Measurements from ENCODE around the gene PSMB7. TPM values are rescaled to one million over a fixed set of nuclear protein-coding genes. Genes with fewer than 3 reads are reported as not detected.
A peak's percentile ranks its signal among the peaks of the same experiment; 100 is the strongest.

The PSMB7 gene
- total and polyA plus RNA-seq, 2 of the 8 experiments (the other 6 are each of a cell fraction or from before 2014, with no cell fraction given) = 222 to 357 TPM

DNA sequence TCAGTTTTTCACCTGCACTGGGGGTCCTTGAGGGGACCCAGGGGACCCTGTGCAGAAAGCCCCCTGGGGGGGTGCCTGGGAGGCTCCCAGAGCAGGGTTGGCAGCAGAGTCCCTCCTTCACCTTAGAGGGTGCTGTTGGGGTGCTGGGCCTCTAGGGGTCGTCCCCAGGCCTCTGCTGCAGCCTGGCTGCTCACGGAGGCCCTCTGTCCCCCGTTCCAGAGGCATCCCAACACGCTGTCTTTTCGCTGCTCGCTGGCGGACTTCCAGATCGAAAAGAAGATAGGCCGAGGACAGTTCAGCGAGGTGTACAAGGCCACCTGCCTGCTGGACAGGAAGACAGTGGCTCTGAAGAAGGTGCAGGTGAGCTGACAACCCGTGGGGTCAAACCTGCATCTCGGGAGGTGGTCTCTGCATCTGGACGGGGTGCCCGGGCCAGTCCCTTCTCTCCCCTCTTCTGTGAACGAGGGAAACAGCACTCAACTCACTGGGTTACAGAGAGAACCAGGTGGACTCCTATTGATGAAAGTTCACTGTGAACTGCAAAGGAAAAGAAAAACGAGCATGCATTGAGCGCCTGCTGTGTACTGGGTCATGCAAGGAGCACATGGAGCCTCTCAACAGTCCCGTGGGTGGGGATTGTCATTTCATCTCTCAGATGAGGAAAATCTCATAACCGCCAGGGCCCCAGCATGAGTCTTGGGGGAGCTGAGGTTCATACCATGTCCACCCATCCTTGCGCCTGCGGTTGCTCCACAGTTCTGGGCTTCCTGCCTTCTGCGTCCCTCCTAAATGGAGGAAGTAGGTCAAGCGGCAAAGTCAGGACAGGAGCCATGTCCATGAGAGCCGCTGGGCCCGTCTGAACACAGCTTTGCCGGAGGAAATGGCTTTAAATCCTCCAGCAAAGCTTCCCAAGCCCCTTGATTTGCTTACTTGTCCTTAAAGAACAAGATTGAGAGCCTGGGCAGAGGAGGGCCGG is 102.7 kb downstream of the PSMB7 start:
- Histone ChIP-seq H2BK5ac (ENCODE audit: low read depth, low read length) (no peak overlapping the region), H3K27ac (ENCODE audit: low read depth, low read length) (no peak overlapping the region), H3K23me2 (ENCODE audit: low read depth, low read length) (no peaks in the 10 kb centered on the region), H2BK15ac (ENCODE audit: low read length) (0 out of 2 replicates have a peak overlapping the region, but pooled peaks have one; percentile 61), H3K79me1 (ENCODE audit: low read depth, low read length) (peaks cover 2% of the 10 kb centered on the region; the same call in 1 of the 2 replicates), H3K36me3 (ENCODE audit: control insufficient read depth in 2 of 4, insufficient read depth in 4 of 4, low read length in 3 of 4) (no peaks in the 10 kb centered on the region), H2BK20ac (ENCODE audit: low read length) (no peak overlapping the region), H3K27me3 (replicated peaks in 1 of 4; ENCODE audit: control insufficient read depth in 3 of 4, extremely low read depth in 1 of 4, insufficient read depth in 3 of 4, low read length in 3 of 4) (no peaks in the 10 kb centered on the region), H2AK5ac (ENCODE audit: low read depth, low read length) (no peak overlapping the region), H2BK120ac (replicated peaks; ENCODE audit: low read depth, low read length) (no peak overlapping the region), H4K91ac (replicated peaks; ENCODE audit: insufficient read length, low read length) (no peak overlapping the region), H3K23ac (ENCODE audit: insufficient read length) (no peak overlapping the region), H3K14ac (ENCODE audit: insufficient read length) (no peak overlapping the region), H3K4me2 (ENCODE audit: insufficient read depth in 1 of 2, low read depth in 2 of 2, low read length in 2 of 2) (no peak overlapping the region), H2BK12ac (ENCODE audit: low read depth, low read length) (no peak overlapping the region), H3K56ac (replicated peaks; ENCODE audit: insufficient read length, low read depth, low read length) (no peak overlapping the region), H3K4ac (replicated peaks; ENCODE audit: insufficient read length, low read depth, low read length) (no peak overlapping the region), H2AFZ (ENCODE audit: low read length) (no peak overlapping the region), H3K18ac (ENCODE audit: extremely low read depth, low read length) (no peak overlapping the region), H3K9me3 (ENCODE audit: insufficient read depth in 2 of 2, low read depth in 1 of 2, low read length in 1 of 2) (no peaks in the 10 kb centered on the region), H3K4me3 (ENCODE audit: extremely low read depth in 1 of 4, insufficient read depth in 2 of 4, low read depth in 3 of 4, low read length in 4 of 4) (no peak overlapping the region), H3K4me1 (replicated peaks in 1 of 4; ENCODE audit: control insufficient read depth in 3 of 4, insufficient read depth in 4 of 4, low read length in 3 of 4) (peaks cover 0 to 9% (median 3%) of the 10 kb centered on the region in 4 experiments; a peak in 3 of 7 replicates), H4K20me1 (replicated peaks in 1 of 2; ENCODE audit: control insufficient read depth in 1 of 2, insufficient read depth in 2 of 2, low read length in 2 of 2) (peaks cover 0 to 6% of the 10 kb centered on the region in 2 experiments), H3K79me2 (ENCODE audit: control insufficient read depth in 1 of 2, insufficient read depth in 2 of 2, low read length in 2 of 2) (no peaks in the 10 kb centered on the region), H4K8ac (ENCODE audit: extremely low read depth, insufficient read depth, low read length) (no peak overlapping the region), H3K9ac (replicated peaks in 1 of 4; ENCODE audit: extremely low read depth in 1 of 4, low read depth in 3 of 4, low read length in 3 of 4) (no peak overlapping the region; a peak in 1 of 7 replicates), H4K5ac (ENCODE audit: insufficient read length, low read depth, low read length) (no peak overlapping the region)
- FAIRE-seq = no peak
- POLR2A ChIA-PET (ENCODE audit: partially characterized antibody) = interaction anchor here (1.0 kb wide), 1 partner anchor 19 kb away, joined by 3 read pairs; no protein-coding TSS in a partner anchor
- CTCF ChIA-PET (ENCODE audit: partially characterized antibody) = interaction anchor here (0.5 to 3.2 kb wide), 30 partner anchors 8 to 995 kb away, joined by 3 to 23 read pairs (median 5); no protein-coding TSS in a partner anchor
- TF ChIP-seq, protein P1, sequence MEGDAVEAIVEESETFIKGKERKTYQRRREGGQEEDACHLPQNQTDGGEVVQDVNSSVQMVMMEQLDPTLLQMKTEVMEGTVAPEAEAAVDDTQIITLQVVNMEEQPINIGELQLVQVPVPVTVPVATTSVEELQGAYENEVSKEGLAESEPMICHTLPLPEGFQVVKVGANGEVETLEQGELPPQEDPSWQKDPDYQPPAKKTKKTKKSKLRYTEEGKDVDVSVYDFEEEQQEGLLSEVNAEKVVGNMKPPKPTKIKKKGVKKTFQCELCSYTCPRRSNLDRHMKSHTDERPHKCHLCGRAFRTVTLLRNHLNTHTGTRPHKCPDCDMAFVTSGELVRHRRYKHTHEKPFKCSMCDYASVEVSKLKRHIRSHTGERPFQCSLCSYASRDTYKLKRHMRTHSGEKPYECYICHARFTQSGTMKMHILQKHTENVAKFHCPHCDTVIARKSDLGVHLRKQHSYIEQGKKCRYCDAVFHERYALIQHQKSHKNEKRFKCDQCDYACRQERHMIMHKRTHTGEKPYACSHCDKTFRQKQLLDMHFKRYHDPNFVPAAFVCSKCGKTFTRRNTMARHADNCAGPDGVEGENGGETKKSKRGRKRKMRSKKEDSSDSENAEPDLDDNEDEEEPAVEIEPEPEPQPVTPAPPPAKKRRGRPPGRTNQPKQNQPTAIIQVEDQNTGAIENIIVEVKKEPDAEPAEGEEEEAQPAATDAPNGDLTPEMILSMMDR (IDR thresholded peaks at IDR 0.05; ENCODE audit: control extremely low read depth in 1 of 3, insufficient read depth in 1 of 3, low read depth in 1 of 3, low read length in 3 of 3) = peak; percentile 67 to 82 (median 67)
- TF ChIP-seq RAD21 (IDR thresholded peaks at IDR 0.05 in 1 of 2, conservative IDR thresholded peaks at IDR 0.05 in 1 of 2; ENCODE audit: low read depth in 2 of 2, low read length in 2 of 2) (peak; percentile 42 to 64), SP4 (IDR thresholded peaks at IDR 0.05; ENCODE audit: low read length) (no peak)
- DNase-seq (ENCODE audit: low read depth in 1 of 2, low spot score in 2 of 2) = no peak
- 80% methylated on average over 27 of the region's 27 CpGs; no CpG with 5 or more reads in 1 of the 2 experiments for WGBS, 2 experiments (ENCODE audit: extremely low coverage in 1 of 2, insufficient coverage in 1 of 2, insufficient read length in 1 of 2, insufficient replicate concordance in 2 of 2, low coverage in 1 of 2, low lambda C conversion rate in 2 of 2, missing lambda C conversion rate in 1 of 2)

Measured in H1 (cell line).